ENCODE measurements around the gene COL10A1. TPM values are rescaled to one million over a fixed set of nuclear protein-coding genes. Genes with fewer than 3 reads are reported as not detected.

COL10A1 gene
- 0.57 TPM for polyA plus RNA-seq (2012; ENCODE audit: missing spikeins)

DNA sequence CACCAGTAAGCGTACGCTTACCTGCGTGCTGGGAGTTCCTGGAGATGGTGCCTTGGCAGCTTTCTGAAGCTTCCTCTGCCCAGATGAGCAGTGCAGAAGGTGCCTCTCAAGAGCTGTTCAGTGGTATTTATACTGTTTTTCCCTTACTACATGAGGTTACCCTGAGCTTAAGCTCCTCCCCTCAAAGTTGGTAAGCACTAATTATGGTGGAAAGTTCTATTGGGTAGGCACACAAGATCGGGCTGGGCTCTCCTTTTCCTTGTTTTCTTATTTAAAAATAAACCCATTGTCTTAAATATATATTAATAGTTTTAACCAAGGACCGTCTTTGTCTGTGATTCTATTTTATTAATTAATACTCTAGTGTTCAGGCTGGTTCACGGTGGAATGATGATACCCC lies at the start of gene COL10A1:
Gene COL10A1 (minus strand): TSS at position 101 of the 400 bp plus-strand sequence. CDS start 640 bp downstream, outside the sequence.
- DNase-seq (ENCODE audit: insufficient read length) (no peak), FAIRE-seq (no peak)
- no peak for TF ChIP-seq POLR2A (IDR thresholded peaks at IDR 0.05; ENCODE audit: low read depth, low read length)
- TF ChIP-seq TAF1 (IDR thresholded peaks at IDR 0.05; ENCODE audit: borderline replicate concordance, low read depth, low read length): no peak
- no peak for TF ChIP-seq POLR2AphosphoS5 (IDR thresholded peaks at IDR 0.05; ENCODE audit: low read depth, low read length)

DNA sequence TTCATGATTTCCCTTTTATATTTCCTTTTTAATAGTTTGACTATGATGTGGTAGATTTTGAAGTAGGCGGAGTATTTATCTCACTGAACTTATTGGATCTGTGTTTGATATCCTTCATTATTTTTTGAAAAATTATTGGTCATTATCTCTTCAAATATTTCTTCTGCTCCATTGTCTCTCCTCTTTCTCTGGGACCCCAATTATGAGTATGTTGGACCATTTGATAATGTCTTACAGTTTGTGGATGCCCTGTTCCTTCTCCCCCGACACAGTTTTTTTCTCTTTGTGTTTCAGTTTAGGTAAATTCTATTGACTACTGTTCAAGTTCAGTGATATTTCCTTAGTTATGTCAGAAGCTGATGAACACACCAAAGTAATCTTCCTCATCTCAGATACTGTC lies 49.4 kb upstream of the COL10A1 start:
- no peak for FAIRE-seq
- TF ChIP-seq POLR2A (IDR thresholded peaks at IDR 0.05; ENCODE audit: low read depth, low read length) (no peak), TAF1 (IDR thresholded peaks at IDR 0.05; ENCODE audit: borderline replicate concordance, low read depth, low read length) (no peak), POLR2AphosphoS5 (IDR thresholded peaks at IDR 0.05; ENCODE audit: low read depth, low read length) (no peak)
- no peak for DNase-seq (ENCODE audit: insufficient read length)

DNA sequence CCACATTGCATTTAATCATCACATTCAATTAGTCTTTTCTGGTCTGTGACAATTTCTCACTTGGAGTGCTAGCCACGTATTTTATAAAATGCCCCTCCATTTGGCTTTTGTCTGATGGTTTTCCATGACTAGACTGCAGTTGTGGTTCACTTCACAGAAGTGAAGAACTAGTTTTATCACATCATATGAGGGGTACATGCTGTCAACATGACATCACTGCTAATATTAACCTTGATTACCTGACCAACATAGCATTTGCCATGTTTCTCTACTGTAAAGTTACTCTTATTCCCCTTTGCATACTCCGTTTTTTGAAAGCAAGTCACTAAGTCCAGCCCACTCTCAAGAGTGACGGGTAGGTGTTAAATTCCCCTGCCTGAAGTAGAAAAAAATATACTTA lies 48.0 kb upstream of the COL10A1 start:
- DNase-seq (ENCODE audit: insufficient read length) (no peak), FAIRE-seq (no peak)
- TF ChIP-seq POLR2AphosphoS5 (IDR thresholded peaks at IDR 0.05; ENCODE audit: low read depth, low read length): no peak
- TF ChIP-seq POLR2A (IDR thresholded peaks at IDR 0.05; ENCODE audit: low read depth, low read length): no peak
- no peak for TF ChIP-seq TAF1 (IDR thresholded peaks at IDR 0.05; ENCODE audit: borderline replicate concordance, low read depth, low read length)

DNA sequence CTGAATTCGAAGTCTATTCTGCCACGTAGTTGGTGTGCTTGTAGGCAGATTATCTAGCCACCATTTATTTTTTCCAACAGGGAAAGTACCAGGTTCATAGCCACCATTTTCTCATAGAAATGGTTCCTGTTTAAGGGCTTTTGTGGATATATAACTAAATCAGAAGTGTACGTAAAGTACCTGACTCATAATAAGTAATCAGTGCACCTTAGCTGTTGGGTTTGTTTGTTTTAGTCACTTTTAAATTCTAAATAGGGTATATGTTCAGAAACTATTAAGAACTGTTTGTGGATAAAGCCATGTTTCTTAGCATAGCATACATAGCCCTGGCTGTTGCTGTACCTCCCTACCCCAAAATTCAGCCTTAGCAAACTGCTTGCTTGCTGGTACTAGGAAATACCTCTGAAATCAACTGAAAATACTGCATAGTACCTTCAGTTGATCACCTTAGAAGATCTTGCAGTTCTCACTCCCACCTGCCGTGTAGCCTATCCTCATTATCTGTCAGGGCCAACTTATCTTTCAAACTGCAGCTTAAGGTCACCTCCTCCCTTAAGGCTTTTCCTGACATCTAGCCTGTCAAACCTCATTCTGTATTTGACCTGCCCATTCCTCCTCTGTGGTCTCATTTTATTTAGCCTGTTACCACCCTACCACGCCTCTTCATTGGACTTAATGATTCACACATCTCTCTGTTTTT lies 44.6 kb upstream of the COL10A1 start:
- FAIRE-seq: no peak
- TF ChIP-seq TAF1 (IDR thresholded peaks at IDR 0.05; ENCODE audit: borderline replicate concordance, low read depth, low read length) (no peak), POLR2A (IDR thresholded peaks at IDR 0.05; ENCODE audit: low read depth, low read length) (no peak), POLR2AphosphoS5 (IDR thresholded peaks at IDR 0.05; ENCODE audit: low read depth, low read length) (no peak)
- DNase-seq (ENCODE audit: insufficient read length): no peak

DNA sequence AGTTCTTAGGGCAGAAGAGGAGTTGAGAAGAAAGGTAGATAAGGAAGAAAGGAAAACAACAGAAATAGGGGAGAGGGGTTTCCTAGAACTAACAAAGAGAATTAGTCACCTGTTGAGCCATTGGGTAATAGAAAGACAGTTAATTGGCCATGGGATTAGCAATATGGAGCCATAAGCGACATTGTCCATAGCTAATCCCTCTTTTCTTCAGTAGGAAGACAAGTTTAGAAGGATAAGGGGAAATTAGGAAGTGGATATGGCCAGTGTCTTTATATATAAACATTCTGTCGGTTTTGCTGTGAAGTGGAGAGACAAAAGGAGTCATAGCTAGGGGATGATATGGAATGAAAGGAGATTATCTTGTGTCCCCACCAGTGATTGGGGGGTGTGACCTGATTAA lies 43.9 kb upstream of the COL10A1 start:
- TF ChIP-seq TAF1 (IDR thresholded peaks at IDR 0.05; ENCODE audit: borderline replicate concordance, low read depth, low read length) (no peak), POLR2AphosphoS5 (IDR thresholded peaks at IDR 0.05; ENCODE audit: low read depth, low read length) (no peak), POLR2A (IDR thresholded peaks at IDR 0.05; ENCODE audit: low read depth, low read length) (no peak)
- FAIRE-seq (no peak), DNase-seq (ENCODE audit: insufficient read length) (no peak)

DNA sequence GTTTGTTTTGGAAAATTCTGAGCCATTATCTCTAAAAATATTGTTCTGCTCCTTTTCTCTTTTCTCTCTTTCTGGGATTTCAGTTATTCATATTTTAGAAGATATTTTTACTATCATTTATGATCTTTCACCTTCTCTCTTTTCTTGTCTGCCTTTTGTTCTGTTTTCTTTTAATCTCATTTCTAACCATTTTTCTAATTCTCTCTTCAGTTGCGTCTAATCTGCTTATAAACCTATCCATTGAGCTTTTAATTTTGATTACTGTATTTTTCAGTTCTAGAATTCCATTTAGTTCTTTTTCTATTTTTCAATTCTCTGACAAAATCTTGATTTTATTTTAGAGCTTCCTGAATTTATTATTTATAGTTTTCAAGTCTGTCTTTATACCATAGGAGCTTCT lies 42.2 kb upstream of the COL10A1 start:
- no peak for FAIRE-seq
- TF ChIP-seq POLR2A (IDR thresholded peaks at IDR 0.05; ENCODE audit: low read depth, low read length): no peak
- no peak for TF ChIP-seq TAF1 (IDR thresholded peaks at IDR 0.05; ENCODE audit: borderline replicate concordance, low read depth, low read length)
- TF ChIP-seq POLR2AphosphoS5 (IDR thresholded peaks at IDR 0.05; ENCODE audit: low read depth, low read length): no peak
- DNase-seq (ENCODE audit: insufficient read length): no peak

DNA sequence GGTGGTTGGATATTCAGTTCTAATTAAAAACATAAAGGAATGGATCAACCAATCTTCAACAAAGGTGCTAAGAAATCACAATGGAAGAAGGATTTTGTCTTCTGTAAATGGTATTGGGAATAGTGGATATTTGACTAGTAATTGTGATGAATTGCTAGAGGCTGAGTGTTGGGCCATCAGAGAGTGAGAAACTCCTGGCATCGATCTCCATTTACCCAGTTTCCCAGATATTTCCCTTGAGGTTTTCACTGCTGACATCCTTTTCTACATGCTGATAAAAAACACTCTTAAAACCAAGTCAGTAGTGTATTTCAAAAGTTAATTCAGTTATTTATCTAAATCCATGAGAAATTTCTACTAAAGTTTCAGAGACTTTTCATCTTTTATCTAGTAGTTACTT lies 40.4 kb upstream of the COL10A1 start:
- TF ChIP-seq POLR2AphosphoS5 (IDR thresholded peaks at IDR 0.05; ENCODE audit: low read depth, low read length): no peak
- no peak for TF ChIP-seq POLR2A (IDR thresholded peaks at IDR 0.05; ENCODE audit: low read depth, low read length)
- no peak for TF ChIP-seq TAF1 (IDR thresholded peaks at IDR 0.05; ENCODE audit: borderline replicate concordance, low read depth, low read length)
- DNase-seq (ENCODE audit: insufficient read length) (no peak), FAIRE-seq (no peak)

DNA sequence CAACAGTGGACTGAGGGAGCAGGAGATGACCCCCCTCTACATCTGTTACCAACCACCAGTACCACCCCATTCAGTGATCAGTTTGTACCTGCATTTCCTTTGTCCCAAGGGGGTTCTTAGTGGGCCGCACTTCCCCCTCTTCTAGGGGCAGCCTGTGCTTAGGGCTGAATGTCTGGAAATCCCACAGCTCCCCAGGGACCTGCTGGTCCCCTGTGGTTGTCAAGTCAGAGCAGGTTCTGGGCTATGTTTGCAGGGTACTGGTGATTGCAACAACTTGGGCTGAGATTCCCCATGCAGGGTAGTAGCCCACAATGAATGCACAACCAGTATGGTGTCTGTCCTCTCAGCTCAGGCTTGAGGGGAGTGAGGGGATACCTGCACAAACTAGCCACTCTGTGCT lies 39.7 kb upstream of the COL10A1 start:
- FAIRE-seq: no peak
- TF ChIP-seq POLR2A (IDR thresholded peaks at IDR 0.05; ENCODE audit: low read depth, low read length): no peak
- DNase-seq (ENCODE audit: insufficient read length): no peak

DNA sequence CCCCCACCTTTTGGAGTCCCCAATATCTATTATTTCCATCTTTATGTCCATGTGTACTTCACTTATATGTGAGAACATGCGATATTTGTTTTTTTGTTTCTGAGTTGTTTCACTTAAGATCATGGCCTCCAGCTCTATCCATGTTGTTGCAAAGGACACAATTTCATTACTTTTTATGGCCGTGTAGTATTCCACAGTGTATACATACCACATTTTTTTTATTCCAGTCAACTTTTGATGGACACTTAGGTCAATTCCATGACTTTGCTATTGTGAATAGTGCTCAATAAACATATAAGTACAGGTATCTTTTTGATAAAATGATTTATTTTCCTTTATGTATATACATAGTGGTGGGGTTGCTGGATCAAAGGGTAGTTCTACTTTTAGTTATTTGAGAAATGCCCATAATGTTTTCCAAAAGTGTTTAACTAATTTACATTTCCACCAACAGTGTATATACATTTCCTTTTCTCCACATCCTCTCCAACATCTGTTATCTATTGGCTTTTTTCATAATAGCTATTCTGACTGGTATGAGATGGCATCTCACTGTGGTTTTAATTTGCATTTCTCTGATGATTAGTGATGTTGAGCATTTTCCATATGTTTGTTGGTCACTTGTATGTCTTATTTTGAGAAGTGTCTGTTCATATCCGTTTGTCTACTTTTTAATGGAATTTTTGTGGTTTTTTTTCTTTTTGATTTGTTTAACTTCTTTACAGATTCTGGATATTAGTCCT lies 34.0 kb upstream of the COL10A1 start:
- DNase-seq (ENCODE audit: insufficient read length): no peak
- no peak for TF ChIP-seq TAF1 (IDR thresholded peaks at IDR 0.05; ENCODE audit: borderline replicate concordance, low read depth, low read length)
- TF ChIP-seq POLR2AphosphoS5 (IDR thresholded peaks at IDR 0.05; ENCODE audit: low read depth, low read length): no peak
- no peak for TF ChIP-seq POLR2A (IDR thresholded peaks at IDR 0.05; ENCODE audit: low read depth, low read length)
- FAIRE-seq: no peak

DNA sequence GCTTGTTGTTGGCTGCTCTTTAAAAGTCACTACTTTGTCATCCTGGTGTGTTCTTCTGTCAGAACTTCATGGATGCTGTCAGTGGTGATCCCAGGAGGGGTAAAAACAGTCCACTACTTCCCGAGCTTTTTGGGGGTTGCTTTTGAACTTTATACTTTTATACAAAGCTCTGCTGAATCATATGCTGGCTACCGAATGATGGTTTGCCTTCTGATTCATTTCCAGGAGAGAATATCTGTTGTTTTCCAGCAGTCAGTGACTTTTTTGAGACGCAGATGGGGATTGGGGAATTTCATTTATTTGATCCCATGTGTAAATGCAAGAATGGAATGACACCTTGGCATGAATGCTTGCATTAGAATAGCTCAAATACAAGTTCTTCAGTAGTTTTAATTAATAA lies 32.7 kb upstream of the COL10A1 start:
- TF ChIP-seq POLR2AphosphoS5 (IDR thresholded peaks at IDR 0.05; ENCODE audit: low read depth, low read length): no peak
- TF ChIP-seq POLR2A (IDR thresholded peaks at IDR 0.05; ENCODE audit: low read depth, low read length): no peak
- no peak for TF ChIP-seq TAF1 (IDR thresholded peaks at IDR 0.05; ENCODE audit: borderline replicate concordance, low read depth, low read length)
- FAIRE-seq: no peak
- no peak for DNase-seq (ENCODE audit: insufficient read length)

DNA sequence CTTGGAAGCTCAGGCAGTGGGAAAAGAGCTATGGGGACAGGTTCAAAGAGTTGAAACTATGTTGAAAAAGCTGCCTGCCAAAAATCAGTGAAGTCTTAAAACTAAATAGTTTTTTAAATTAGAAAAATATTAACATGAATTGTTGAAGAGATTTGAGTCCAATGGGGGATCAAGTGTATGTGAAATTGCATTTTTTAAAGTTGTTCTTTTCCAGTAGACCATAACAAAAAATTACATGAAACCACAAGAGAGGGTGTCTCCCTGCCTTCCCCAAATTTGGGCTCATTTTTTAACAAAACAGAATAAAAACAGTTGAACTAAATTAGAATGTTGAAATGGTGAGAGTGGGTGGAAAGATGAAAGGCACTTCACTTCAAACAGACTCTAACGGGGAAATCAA lies 31.5 kb upstream of the COL10A1 start:
- TF ChIP-seq POLR2A (IDR thresholded peaks at IDR 0.05; ENCODE audit: low read depth, low read length) (no peak), TAF1 (IDR thresholded peaks at IDR 0.05; ENCODE audit: borderline replicate concordance, low read depth, low read length) (no peak)
- DNase-seq (ENCODE audit: insufficient read length): no peak
- FAIRE-seq: no peak

Data from GM12892 (cell line).